ENCODE results near the gene PFDN6. TPM values are rescaled to one million over a fixed set of nuclear protein-coding genes. Genes with fewer than 3 reads are reported as not detected.
"Not testable (repeated sequence)": the region's sequence is repeated elsewhere in the genome, so short reads cannot be mapped to it uniquely, and the experiment has no call there.

PFDN6 gene
- total and polyA plus RNA-seq, 2 experiments from 2014 or later, result 56.1 to 62.2 TPM

DNA sequence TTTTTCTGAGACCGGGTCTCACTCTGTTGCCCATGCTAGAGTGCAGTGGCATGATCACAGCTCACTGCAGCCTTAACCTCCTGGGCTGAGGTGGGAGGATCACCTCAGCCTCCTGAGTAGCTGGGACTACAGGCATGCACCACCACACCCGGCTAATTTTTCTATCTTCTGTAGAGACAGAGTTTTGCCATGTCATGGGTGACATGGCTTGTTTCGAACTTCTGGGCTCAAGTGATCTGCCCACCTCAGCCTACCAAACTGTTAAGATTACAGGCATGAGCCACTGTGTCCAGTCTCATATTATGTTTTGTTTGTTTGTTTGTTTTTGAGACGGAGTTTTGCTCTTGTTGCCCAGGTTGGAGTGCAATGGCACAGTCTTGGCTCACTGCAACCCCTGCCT lies 4.2 kb upstream of the PFDN6 start:
- H3K27ac Mint-ChIP-seq; H3K4me3 ChIP-seq; DNase-seq (ENCODE audit: low spot score); H3K27me3 ChIP-seq (ENCODE audit: insufficient read depth); H3K4me1 Mint-ChIP-seq; H3F3A ChIP-seq (replicated peaks; ENCODE audit: low read depth); H3K4me2 ChIP-seq; H3K27me3 Mint-ChIP-seq (ENCODE audit: insufficient read depth, low read depth, poor library complexity); H3K9me2 ChIP-seq (ENCODE audit: insufficient read depth); H3K9me3 Mint-ChIP-seq; H3K4me1 ChIP-seq (ENCODE audit: insufficient read depth); H2AFZ ChIP-seq; H3K4me3 Mint-ChIP-seq; H3K27ac ChIP-seq (ENCODE audit: low read depth); ATAC-seq: not testable (repeated sequence)
- Histone ChIP-seq H3K79me2 (replicated peaks; ENCODE audit: insufficient read depth) (peaks cover 29% of the 10 kb centered on the region), H4K20me1 (replicated peaks; ENCODE audit: insufficient read depth) (peaks cover 18% of the 10 kb centered on the region), H3K36me3 (ENCODE audit: insufficient read depth) (peaks cover 25% of the 10 kb centered on the region)
- H3K36me3 Mint-ChIP-seq (ENCODE audit: low read depth), result peaks cover 63% of the 10 kb centered on the region

DNA sequence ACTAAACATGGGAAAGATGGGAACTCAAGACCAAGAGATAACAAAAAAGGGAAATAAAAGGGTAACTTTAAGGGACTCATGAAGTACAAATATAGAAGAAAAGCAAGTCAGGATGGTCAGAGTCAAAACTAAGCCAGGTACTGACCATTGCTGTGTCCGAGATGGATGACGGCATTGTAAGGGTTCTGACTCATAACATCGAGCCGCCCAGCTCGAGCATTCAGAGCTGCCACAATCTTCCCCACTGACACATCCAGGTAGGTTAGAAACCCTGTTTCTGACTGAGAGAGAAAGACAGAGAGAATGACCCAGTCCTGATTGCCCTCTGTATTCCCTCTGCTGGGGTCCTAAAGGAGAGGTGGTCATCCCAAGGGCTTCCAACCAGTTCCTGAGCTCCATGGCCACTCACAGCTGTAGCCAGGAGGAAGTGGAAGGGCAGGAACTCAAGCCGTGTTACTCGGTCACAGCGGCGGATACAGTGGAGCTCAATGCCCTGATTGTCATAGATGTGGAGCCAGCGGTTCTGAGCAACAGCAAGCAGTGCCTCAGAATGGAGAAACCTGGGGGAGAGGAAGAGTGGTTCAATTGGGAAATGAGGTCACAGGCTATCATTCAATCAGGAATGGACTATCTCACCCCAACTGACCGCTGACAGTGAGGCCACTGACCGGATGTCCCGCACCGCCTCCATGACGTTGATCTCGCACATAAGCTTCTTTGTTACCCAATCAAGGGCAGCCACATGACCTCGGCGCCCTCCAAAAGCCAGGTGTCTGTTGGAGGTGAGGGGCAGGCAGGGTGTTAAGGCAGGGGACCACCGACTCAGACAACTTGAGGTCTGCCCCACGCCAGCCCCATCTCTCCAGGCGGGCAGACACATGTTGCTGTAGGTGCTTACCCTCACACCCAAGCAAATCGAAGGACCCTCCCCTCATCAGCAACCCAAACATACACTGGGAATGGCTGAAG lies 2.2 kb upstream of the PFDN6 start:
- H3K27me3 Mint-ChIP-seq (ENCODE audit: insufficient read depth, low read depth, poor library complexity), result no peaks in the 10 kb centered on the region
- Histone ChIP-seq H2AFZ (no peak overlapping the region), H3K4me3 (no peak overlapping the region), H3K4me1 (ENCODE audit: insufficient read depth) (peaks cover 13% of the 10 kb centered on the region), H3K27me3 (ENCODE audit: insufficient read depth) (no peaks in the 10 kb centered on the region), H3K27ac (ENCODE audit: low read depth) (no peak overlapping the region), H3F3A (replicated peaks; ENCODE audit: low read depth) (peaks cover 4% of the 10 kb centered on the region; the same call in 1 of the 2 replicates), H3K79me2 (replicated peaks; ENCODE audit: insufficient read depth) (peaks cover 39% of the 10 kb centered on the region), H3K9me2 (ENCODE audit: insufficient read depth) (no peaks in the 10 kb centered on the region), H4K20me1 (replicated peaks; ENCODE audit: insufficient read depth) (peaks cover 17% of the 10 kb centered on the region), H3K36me3 (ENCODE audit: insufficient read depth) (peaks cover 25% of the 10 kb centered on the region), H3K4me2 (no peak overlapping the region)
- DNase-seq (ENCODE audit: low spot score) (no peak), ATAC-seq (no peak)
- peaks cover 55% of the 10 kb centered on the region for H3K36me3 Mint-ChIP-seq (ENCODE audit: low read depth)
- H3K4me1 Mint-ChIP-seq, result peaks cover 16% of the 10 kb centered on the region
- H3K4me3 Mint-ChIP-seq, result peak overlapping the region; percentile 96
- H3K9me3 Mint-ChIP-seq, result no peaks in the 10 kb centered on the region
- no peak overlapping the region for H3K27ac Mint-ChIP-seq
- TF ChIP-seq, protein P1, sequence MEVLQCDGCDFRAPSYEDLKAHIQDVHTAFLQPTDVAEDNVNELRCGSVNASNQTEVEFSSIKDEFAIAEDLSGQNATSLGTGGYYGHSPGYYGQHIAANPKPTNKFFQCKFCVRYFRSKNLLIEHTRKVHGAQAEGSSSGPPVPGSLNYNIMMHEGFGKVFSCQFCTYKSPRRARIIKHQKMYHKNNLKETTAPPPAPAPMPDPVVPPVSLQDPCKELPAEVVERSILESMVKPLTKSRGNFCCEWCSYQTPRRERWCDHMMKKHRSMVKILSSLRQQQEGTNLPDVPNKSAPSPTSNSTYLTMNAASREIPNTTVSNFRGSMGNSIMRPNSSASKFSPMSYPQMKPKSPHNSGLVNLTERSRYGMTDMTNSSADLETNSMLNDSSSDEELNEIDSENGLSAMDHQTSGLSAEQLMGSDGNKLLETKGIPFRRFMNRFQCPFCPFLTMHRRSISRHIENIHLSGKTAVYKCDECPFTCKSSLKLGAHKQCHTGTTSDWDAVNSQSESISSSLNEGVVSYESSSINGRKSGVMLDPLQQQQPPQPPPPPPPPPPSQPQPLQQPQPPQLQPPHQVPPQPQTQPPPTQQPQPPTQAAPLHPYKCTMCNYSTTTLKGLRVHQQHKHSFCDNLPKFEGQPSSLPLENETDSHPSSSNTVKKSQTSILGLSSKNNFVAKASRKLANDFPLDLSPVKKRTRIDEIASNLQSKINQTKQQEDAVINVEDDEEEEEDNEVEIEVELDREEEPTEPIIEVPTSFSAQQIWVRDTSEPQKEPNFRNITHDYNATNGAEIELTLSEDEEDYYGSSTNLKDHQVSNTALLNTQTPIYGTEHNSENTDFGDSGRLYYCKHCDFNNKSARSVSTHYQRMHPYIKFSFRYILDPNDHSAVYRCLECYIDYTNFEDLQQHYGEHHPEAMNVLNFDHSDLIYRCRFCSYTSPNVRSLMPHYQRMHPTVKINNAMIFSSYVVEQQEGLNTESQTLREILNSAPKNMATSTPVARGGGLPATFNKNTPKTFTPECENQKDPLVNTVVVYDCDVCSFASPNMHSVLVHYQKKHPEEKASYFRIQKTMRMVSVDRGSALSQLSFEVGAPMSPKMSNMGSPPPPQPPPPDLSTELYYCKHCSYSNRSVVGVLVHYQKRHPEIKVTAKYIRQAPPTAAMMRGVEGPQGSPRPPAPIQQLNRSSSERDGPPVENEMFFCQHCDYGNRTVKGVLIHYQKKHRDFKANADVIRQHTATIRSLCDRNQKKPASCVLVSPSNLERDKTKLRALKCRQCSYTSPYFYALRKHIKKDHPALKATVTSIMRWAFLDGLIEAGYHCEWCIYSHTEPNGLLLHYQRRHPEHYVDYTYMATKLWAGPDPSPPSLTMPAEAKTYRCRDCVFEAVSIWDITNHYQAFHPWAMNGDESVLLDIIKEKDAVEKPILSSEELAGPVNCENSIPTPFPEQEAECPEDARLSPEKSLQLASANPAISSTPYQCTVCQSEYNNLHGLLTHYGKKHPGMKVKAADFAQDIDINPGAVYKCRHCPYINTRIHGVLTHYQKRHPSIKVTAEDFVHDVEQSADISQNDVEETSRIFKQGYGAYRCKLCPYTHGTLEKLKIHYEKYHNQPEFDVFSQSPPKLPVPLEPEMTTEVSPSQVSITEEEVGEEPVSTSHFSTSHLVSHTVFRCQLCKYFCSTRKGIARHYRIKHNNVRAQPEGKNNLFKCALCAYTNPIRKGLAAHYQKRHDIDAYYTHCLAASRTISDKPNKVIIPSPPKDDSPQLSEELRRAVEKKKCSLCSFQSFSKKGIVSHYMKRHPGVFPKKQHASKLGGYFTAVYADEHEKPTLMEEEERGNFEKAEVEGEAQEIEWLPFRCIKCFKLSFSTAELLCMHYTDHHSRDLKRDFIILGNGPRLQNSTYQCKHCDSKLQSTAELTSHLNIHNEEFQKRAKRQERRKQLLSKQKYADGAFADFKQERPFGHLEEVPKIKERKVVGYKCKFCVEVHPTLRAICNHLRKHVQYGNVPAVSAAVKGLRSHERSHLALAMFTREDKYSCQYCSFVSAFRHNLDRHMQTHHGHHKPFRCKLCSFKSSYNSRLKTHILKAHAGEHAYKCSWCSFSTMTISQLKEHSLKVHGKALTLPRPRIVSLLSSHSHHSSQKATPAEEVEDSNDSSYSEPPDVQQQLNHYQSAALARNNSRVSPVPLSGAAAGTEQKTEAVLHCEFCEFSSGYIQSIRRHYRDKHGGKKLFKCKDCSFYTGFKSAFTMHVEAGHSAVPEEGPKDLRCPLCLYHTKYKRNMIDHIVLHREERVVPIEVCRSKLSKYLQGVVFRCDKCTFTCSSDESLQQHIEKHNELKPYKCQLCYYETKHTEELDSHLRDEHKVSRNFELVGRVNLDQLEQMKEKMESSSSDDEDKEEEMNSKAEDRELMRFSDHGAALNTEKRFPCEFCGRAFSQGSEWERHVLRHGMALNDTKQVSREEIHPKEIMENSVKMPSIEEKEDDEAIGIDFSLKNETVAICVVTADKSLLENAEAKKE (CRISPR knock-in tag; IDR thresholded peaks at IDR 0.05), result no peak
- TF ChIP-seq NANOG (IDR thresholded peaks at IDR 0.05; ENCODE audit: borderline replicate concordance) (no peak), EZH2 (IDR thresholded peaks at IDR 0.05; ENCODE audit: low read depth, unreplicated experiment) (no peak), JUNB (IDR thresholded peaks at IDR 0.05; ENCODE audit: unreplicated experiment) (no peak), ZNF331 (CRISPR knock-in tag; IDR thresholded peaks at IDR 0.05; ENCODE audit: low read depth) (no peak), EZH2phosphoT487 (IDR thresholded peaks at IDR 0.05; ENCODE audit: unreplicated experiment) (no peak), CREB1 (CRISPR knock-in tag; IDR thresholded peaks at IDR 0.05; ENCODE audit: low read depth) (no peak)
- TF ChIP-seq, protein P2, sequence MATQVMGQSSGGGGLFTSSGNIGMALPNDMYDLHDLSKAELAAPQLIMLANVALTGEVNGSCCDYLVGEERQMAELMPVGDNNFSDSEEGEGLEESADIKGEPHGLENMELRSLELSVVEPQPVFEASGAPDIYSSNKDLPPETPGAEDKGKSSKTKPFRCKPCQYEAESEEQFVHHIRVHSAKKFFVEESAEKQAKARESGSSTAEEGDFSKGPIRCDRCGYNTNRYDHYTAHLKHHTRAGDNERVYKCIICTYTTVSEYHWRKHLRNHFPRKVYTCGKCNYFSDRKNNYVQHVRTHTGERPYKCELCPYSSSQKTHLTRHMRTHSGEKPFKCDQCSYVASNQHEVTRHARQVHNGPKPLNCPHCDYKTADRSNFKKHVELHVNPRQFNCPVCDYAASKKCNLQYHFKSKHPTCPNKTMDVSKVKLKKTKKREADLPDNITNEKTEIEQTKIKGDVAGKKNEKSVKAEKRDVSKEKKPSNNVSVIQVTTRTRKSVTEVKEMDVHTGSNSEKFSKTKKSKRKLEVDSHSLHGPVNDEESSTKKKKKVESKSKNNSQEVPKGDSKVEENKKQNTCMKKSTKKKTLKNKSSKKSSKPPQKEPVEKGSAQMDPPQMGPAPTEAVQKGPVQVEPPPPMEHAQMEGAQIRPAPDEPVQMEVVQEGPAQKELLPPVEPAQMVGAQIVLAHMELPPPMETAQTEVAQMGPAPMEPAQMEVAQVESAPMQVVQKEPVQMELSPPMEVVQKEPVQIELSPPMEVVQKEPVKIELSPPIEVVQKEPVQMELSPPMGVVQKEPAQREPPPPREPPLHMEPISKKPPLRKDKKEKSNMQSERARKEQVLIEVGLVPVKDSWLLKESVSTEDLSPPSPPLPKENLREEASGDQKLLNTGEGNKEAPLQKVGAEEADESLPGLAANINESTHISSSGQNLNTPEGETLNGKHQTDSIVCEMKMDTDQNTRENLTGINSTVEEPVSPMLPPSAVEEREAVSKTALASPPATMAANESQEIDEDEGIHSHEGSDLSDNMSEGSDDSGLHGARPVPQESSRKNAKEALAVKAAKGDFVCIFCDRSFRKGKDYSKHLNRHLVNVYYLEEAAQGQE (IDR thresholded peaks at IDR 0.05; ENCODE audit: unreplicated experiment), result no peak
- TF ChIP-seq, protein P3, sequence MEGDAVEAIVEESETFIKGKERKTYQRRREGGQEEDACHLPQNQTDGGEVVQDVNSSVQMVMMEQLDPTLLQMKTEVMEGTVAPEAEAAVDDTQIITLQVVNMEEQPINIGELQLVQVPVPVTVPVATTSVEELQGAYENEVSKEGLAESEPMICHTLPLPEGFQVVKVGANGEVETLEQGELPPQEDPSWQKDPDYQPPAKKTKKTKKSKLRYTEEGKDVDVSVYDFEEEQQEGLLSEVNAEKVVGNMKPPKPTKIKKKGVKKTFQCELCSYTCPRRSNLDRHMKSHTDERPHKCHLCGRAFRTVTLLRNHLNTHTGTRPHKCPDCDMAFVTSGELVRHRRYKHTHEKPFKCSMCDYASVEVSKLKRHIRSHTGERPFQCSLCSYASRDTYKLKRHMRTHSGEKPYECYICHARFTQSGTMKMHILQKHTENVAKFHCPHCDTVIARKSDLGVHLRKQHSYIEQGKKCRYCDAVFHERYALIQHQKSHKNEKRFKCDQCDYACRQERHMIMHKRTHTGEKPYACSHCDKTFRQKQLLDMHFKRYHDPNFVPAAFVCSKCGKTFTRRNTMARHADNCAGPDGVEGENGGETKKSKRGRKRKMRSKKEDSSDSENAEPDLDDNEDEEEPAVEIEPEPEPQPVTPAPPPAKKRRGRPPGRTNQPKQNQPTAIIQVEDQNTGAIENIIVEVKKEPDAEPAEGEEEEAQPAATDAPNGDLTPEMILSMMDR (conservative IDR thresholded peaks at IDR 0.05; ENCODE audit: low read depth in 2 of 2), result no peak
